Endodermal cell (in vitro differentiated cells): ENCODE measurements around the gene PLN. TPM values are rescaled to one million over a fixed set of nuclear protein-coding genes. Genes with fewer than 3 reads are reported as not detected.

ENCODE experiments used
- DNase-seq: peaks from one replicate; pipeline ENCODE4 v3.0.0-alpha.2; 2017
- H3K27ac ChIP-seq: 2 replicates; pipeline ENCODE4 v1.5.1; 2013; ENCODE audit warnings: mild to moderate bottlenecking, low read depth, low read length, moderate library complexity
- H3K27me3 ChIP-seq: 2 replicates; pipeline ENCODE4 v1.6.1; 2013; ENCODE audit warnings: mild to moderate bottlenecking, low read length, moderate library complexity; ENCODE audit not compliant: insufficient read depth, control insufficient read depth, poor library complexity, severe bottlenecking
- H3K36me3 ChIP-seq: 2 replicates; pipeline ENCODE4 v1.7.0; 2013; ENCODE audit warnings: mild to moderate bottlenecking, low read length, moderate library complexity; ENCODE audit not compliant: control insufficient read depth, insufficient read depth
- H3K4me1 ChIP-seq: one replicate; pipeline ENCODE4 v1.7.0; 2013; ENCODE audit warnings: low read length; ENCODE audit not compliant: control insufficient read depth, insufficient read depth
- H3K4me3 ChIP-seq: 2 replicates; pipeline ENCODE4 v1.5.1; 2013; ENCODE audit warnings: mild to moderate bottlenecking, low read length, moderate library complexity
- H3K9ac ChIP-seq: 2 replicates; pipeline ENCODE4 v1.6.1; 2013; ENCODE audit warnings: mild to moderate bottlenecking, low read length, moderate library complexity; ENCODE audit not compliant: poor library complexity, severe bottlenecking; ENCODE audit errors: extremely low read depth
- H3K9me3 ChIP-seq: 2 replicates; pipeline ENCODE4 v1.6.1; 2013; ENCODE audit warnings: mild to moderate bottlenecking, low read length, moderate library complexity; ENCODE audit not compliant: control insufficient read depth
- H3K27ac Mint-ChIP-seq: 2 replicates; pipeline ENCODE4 v1.8.0; 2020; ENCODE audit warnings: mixed read lengths
- H3K27me3 Mint-ChIP-seq: 2 replicates; pipeline ENCODE4 v1.8.0; 2021; ENCODE audit warnings: mild to moderate bottlenecking, mixed read lengths; ENCODE audit not compliant: insufficient read depth
- H3K36me3 Mint-ChIP-seq: 2 replicates; pipeline ENCODE4 v1.8.0; 2020; ENCODE audit warnings: low read depth, mixed read lengths
- H3K4me1 Mint-ChIP-seq: 2 replicates; pipeline ENCODE4 v1.8.0; 2020; ENCODE audit warnings: mixed read lengths
- H3K4me3 Mint-ChIP-seq: 2 replicates; pipeline ENCODE4 v1.8.0; 2020; ENCODE audit warnings: mild to moderate bottlenecking, moderate library complexity, mixed read lengths
- H3K9me3 Mint-ChIP-seq: 2 replicates; pipeline ENCODE4 v1.8.0; 2020; ENCODE audit warnings: mild to moderate bottlenecking, mixed read lengths
- CTCF ChIP-seq: fragments of 200-600 bp; sonication (generic); conservative IDR thresholded peaks from 2 replicates; pipeline ENCODE4 v1.5.0; 2021; ENCODE audit warnings: antibody characterized with exemption, mild to moderate bottlenecking
- WGBS, 2 experiments: methylation state at CpG; one replicate each; pipeline versions ENCODE4 v1.1.5 to v1.1.7; 2013; ENCODE audit warnings: missing lambda C conversion rate in 2 of 2, mixed read lengths in 1 of 2; ENCODE audit not compliant: insufficient coverage in 1 of 2, insufficient read length in 1 of 2; 5-methylcytosine and 5-hydroxymethylcytosine counted together
- total RNA-seq, 2 donors: library from RNA; stranded (reverse); fragmentation: NEBNext Ultra II Directional in 1 of 2; extraction: Animal tissue kit (Norgen Biotek cat#: 25700) in 1 of 2; gene quantifications; 2 replicates in 1 of 2; 3 replicates in 1 of 2; pipeline ENCODE4 v1.2.1, GENCODE V29; 2021

Gene PLN
- total RNA-seq, 2 donors from 2014 or later, result not detected

GRCh38 chr6:118546164-118546879 lies 1.8 kb upstream of the PLN start:
- no peaks in the 10 kb centered on the region for H3K36me3 ChIP-seq
- no peaks in the 10 kb centered on the region for H3K4me1 ChIP-seq
- WGBS, 2 experiments, result 91 to 96% methylated on average over 3 of the region's 4 CpGs
- TF ChIP-seq CTCF, result no peak
- H3K9ac ChIP-seq, result no peak overlapping the region
- no peaks in the 10 kb centered on the region for H3K9me3 ChIP-seq
- DNase-seq, result no peak
- Mint-ChIP-seq H3K27me3 (no peaks in the 10 kb centered on the region), H3K36me3 (no peaks in the 10 kb centered on the region), H3K9me3 (no peaks in the 10 kb centered on the region), H3K4me1 (no peaks in the 10 kb centered on the region), H3K4me3 (no peak overlapping the region), H3K27ac (no peak overlapping the region)
- no peak overlapping the region for H3K27ac ChIP-seq
- no peak overlapping the region for H3K4me3 ChIP-seq
- no peaks in the 10 kb centered on the region for H3K27me3 ChIP-seq

GRCh38 chr6:118546880-118547218 lies 1.2 kb upstream of the PLN start:
- Histone ChIP-seq H3K4me1 (no peaks in the 10 kb centered on the region), H3K27ac (no peak overlapping the region), H3K27me3 (no peaks in the 10 kb centered on the region), H3K36me3 (no peaks in the 10 kb centered on the region), H3K9me3 (no peaks in the 10 kb centered on the region), H3K4me3 (no peak overlapping the region), H3K9ac (no peak overlapping the region)
- Mint-ChIP-seq H3K27ac (no peak overlapping the region), H3K4me1 (no peaks in the 10 kb centered on the region), H3K9me3 (no peaks in the 10 kb centered on the region), H3K4me3 (no peak overlapping the region), H3K36me3 (no peaks in the 10 kb centered on the region), H3K27me3 (no peaks in the 10 kb centered on the region)
- no peak for DNase-seq
- no CpG with 5 or more reads among the region's 1 CpG for WGBS, 2 experiments
- no peak for TF ChIP-seq CTCF

DNA sequence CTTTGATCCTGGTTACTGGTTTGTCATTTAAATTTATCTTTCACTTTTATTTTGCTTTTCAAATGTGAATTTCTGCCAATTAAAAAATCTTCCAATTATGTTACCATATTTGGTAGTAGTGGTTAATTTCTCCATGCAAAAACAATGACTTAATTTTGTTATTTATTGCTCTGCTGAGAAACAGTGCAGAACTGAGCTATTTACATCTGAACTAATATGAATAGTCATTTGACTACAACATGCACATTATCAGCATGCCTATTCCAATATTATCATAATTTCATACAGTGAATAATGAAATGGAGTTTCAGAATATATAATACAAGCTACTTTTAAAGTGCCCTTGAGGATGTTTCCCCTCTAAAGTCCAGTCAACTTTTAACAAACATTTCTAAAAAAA lies 517 bp downstream of the PLN start:
- H3K4me1 Mint-ChIP-seq, result no peaks in the 10 kb centered on the region
- H3K27ac Mint-ChIP-seq, result no peak overlapping the region
- no peaks in the 10 kb centered on the region for H3K27me3 ChIP-seq
- H3K27me3 Mint-ChIP-seq, result no peaks in the 10 kb centered on the region
- H3K4me3 Mint-ChIP-seq, result no peak overlapping the region
- H3K4me3 ChIP-seq, result no peak overlapping the region
- no peaks in the 10 kb centered on the region for H3K36me3 Mint-ChIP-seq
- no peaks in the 10 kb centered on the region for H3K4me1 ChIP-seq
- no peaks in the 10 kb centered on the region for H3K36me3 ChIP-seq
- H3K27ac ChIP-seq, result no peak overlapping the region
- no peaks in the 10 kb centered on the region for H3K9me3 Mint-ChIP-seq
- no peaks in the 10 kb centered on the region for H3K9me3 ChIP-seq
- no peak overlapping the region for H3K9ac ChIP-seq
- no peak for DNase-seq
- TF ChIP-seq CTCF, result no peak
